Gastroesophageal sphincter (tissue), 4 donors: Measurements from ENCODE around the gene CTRL. TPM values are rescaled to one million over a fixed set of nuclear protein-coding genes. Genes with fewer than 3 reads are reported as not detected.

Source experiments
- ATAC-seq: fragments of 150-250 bp; one replicate; pipeline ENCODE4 v1.9.1; 2016; ENCODE audit warnings: mild to moderate bottlenecking, moderate library complexity
- H3K27ac ChIP-seq, 4 donors: fragments of 200-600 bp; sonication (generic) in 3 of 4; 1 replicate in 3 of 4; 2 replicates in 1 of 4; pipeline ENCODE4 v1.5.1; 2016 to 2019
- H3K27me3 ChIP-seq: fragments of 200-600 bp; sonication (generic); one replicate; pipeline ENCODE4 v1.5.1; 2019
- H3K36me3 ChIP-seq, 2 donors: fragments of 200-600 bp; sonication (generic); one replicate each; pipeline ENCODE4 v1.5.1; 2019; ENCODE audit warnings: control low read depth in 1 of 2
- H3K4me1 ChIP-seq, 3 donors: fragments of 200-600 bp; sonication (generic); 1 replicate in 2 of 3; 2 replicates in 1 of 3; pipeline ENCODE4 v1.5.1; 2016 to 2019; ENCODE audit warnings: control low read depth in 2 of 3
- H3K4me3 ChIP-seq, 2 donors: fragments of 200-600 bp; sonication (generic); one replicate each; pipeline ENCODE4 v1.5.1; 2019; ENCODE audit warnings: mild to moderate bottlenecking in 1 of 2, moderate library complexity in 1 of 2
- H3K9me3 ChIP-seq, 3 donors: fragments of 200-600 bp; sonication (generic); one replicate each; pipeline ENCODE4 v1.5.1; 2017 to 2019; ENCODE audit warnings: control low read depth in 2 of 3
- CTCF ChIP-seq, 4 experiments: fragments of 200-600 bp in 2 of 4; fragments of 450-650 bp in 2 of 4; sonication (generic) in 1 of 4; IDR thresholded peaks; one replicate each; pipeline ENCODE4 v1.5.1; 2017 to 2019; ENCODE audit warnings: antibody characterized with exemption in 4 of 4, mild to moderate bottlenecking in 2 of 4, moderate library complexity in 2 of 4
- EP300 ChIP-seq: sonication (generic); formaldehyde crosslinking; IDR thresholded peaks from one replicate; pipeline ENCODE4 v1.6.1; 2017; ENCODE audit warnings: antibody characterized with exemption, mild to moderate bottlenecking
- POLR2A ChIP-seq, 2 donors: fragments of 450-650 bp; IDR thresholded peaks; one replicate each; pipeline ENCODE4 v1.6.1; 2017; ENCODE audit warnings: antibody characterized with exemption in 2 of 2, mild to moderate bottlenecking in 2 of 2, moderate library complexity in 1 of 2
- POLR2AphosphoS5 ChIP-seq: sonication (generic); formaldehyde crosslinking; IDR thresholded peaks from one replicate; pipeline ENCODE4 v1.6.1; 2017; ENCODE audit warnings: antibody characterized with exemption
- whole genome bisulfite sequencing, 2 donors: methylation state at CpG; one replicate each; pipeline ENCODE4 v1.1.5; 2018; ENCODE audit warnings: low coverage in 1 of 2; 5-methylcytosine and 5-hydroxymethylcytosine counted together
- total RNA-seq, 4 donors: library from RNA; depleted of rRNA; stranded (reverse); fragments of >200 nt; gene quantifications; one replicate each; pipeline ENCODE4 v1.1.0, GENCODE V29; 2016

Gene CTRL
- total RNA-seq, 4 donors from 2014 or later: 1.2 to 5.0 TPM; not detected in 2

GRCh38 chr16:67965668-67966548 is 34.2 kb upstream of the CTRL start:
- ATAC-seq: no peak
- 20 to 23% methylated on average over 2 to 5 of the region's 11 CpGs for WGBS, 2 donors
- peaks cover 0 to 74% (median 48%) of the 10 kb centered on the region in 3 donors for H3K4me1 ChIP-seq
- H3K36me3 ChIP-seq: peaks cover 0 to 27% of the 10 kb centered on the region in 2 donors
- no peaks in the 10 kb centered on the region for H3K27me3 ChIP-seq
- H3K9me3 ChIP-seq: no peaks in the 10 kb centered on the region
- H3K27ac ChIP-seq: peak overlapping the region; percentile 87 to 100 (median 99)
- TF ChIP-seq CTCF (IDR thresholded peaks at IDR 0.05) (no peak), POLR2A (IDR thresholded peaks at IDR 0.05) (no peak), EP300 (no peak), POLR2AphosphoS5 (no peak)
- peak overlapping the region in 1 of 2 donors; percentile 99 for H3K4me3 ChIP-seq

DNA sequence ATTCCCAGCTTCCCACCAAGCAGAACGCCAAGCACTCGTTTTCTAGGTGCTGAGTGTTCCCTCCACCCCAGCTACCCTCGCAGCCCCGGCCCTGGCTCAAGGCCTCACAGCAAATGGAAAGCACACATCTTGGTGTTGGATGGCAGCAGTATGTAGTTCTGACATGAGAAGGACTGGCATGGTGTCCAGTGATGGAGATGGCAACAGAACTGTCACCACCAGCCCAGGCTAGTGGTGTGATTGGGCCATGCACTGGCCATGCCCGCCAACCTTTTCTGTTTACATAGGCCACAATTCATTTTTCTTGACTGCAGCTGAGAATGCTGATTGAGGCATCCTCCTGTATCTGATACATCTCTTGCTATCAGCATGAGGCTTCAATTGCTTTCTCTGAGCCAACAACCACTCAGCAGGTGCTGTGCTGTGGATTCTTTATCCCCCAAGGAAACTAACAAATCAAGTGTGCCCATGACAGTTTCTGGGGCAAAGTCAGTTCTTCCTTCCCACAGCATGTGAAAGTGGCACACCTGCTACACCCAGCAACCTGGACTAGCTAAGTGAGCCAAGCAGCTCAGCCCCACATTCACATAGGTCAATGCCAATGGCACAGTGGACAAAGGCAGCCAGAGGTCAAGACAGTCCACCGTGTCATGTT is 32.9 kb upstream of the CTRL start:
- Histone ChIP-seq H3K27ac (peak overlapping the region in 3 of 4 donors; percentile 98 to 100 (median 100)), H3K4me3 (no peak overlapping the region), H3K4me1 (peaks cover 0 to 85% (median 55%) of the 10 kb centered on the region in 3 donors), H3K27me3 (no peaks in the 10 kb centered on the region), H3K9me3 (no peaks in the 10 kb centered on the region), H3K36me3 (peaks cover 0 to 40% of the 10 kb centered on the region in 2 donors)
- no peak for TF ChIP-seq POLR2A (IDR thresholded peaks at IDR 0.05)
- TF ChIP-seq EP300: no peak
- no peak for TF ChIP-seq POLR2AphosphoS5
- no peak for TF ChIP-seq CTCF (IDR thresholded peaks at IDR 0.05)
- no peak for ATAC-seq
- WGBS, 2 donors: 83 to 100% methylated on average over 1 to 2 of the region's 6 CpGs

DNA sequence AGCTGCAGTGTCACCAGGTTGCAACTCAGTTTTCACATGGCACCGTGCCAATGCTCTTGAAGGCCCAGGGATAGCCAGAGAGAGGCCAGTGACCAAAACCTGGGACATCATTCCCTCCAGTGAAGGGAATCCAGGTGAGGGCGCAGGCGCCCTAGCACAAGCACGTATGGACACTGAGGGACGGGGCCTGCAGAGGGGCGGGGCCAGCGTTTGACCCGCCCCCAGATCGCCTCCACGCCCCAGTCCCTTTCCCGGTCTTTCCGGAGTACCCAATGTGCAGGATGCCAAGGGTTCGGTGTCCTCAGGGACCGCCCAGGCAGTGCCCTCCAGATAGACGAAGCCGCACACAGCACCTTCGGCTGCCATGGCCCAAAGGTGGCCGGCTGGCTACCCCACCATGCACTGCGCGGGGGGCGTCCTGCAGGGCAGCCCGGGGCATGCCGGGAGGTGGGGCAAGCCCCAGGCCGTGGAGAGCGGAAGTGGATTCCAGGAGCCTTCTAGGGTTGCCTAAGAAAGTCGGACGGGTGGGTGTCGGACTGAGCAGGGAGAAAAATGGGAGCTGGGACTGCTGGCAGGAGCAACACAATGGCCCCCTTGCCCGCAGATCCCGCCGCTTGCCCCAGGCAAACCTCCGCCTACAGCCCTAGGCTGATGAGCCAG is 32.1 kb upstream of the CTRL start:
- no peak for TF ChIP-seq POLR2AphosphoS5
- TF ChIP-seq CTCF (IDR thresholded peaks at IDR 0.05): no peak
- no peak for TF ChIP-seq EP300
- TF ChIP-seq POLR2A (IDR thresholded peaks at IDR 0.05): no peak
- peak overlapping the region in 3 of 4 donors; percentile 98 to 100 (median 100) for H3K27ac ChIP-seq
- ATAC-seq: no peak
- no peaks in the 10 kb centered on the region for H3K27me3 ChIP-seq
- H3K9me3 ChIP-seq: no peaks in the 10 kb centered on the region
- 10 to 68% methylated on average over 2 to 8 of the region's 32 CpGs for WGBS, 2 donors
- H3K36me3 ChIP-seq: peaks cover 0 to 48% of the 10 kb centered on the region in 2 donors
- peaks cover 0 to 88% (median 63%) of the 10 kb centered on the region in 3 donors for H3K4me1 ChIP-seq
- no peak overlapping the region for H3K4me3 ChIP-seq

DNA sequence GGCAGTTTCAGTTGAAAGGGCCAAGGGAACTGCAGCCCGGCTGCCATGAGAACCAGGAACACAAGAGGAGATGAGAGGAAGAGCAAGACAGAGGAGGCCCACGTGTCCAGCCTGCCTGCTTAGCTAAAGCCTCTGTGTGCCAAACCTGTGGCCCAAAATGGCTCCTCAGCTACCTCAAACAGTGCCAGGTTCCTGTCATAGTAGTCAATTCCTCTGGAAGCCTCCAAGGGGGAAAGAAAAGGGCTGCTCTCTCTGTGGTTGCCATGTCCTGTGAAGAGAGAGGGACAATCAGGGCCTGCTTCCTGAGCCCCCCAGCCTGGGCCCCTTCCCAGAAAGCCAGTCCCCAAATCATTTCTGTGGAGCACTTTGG is 31.6 kb upstream of the CTRL start:
- H3K27me3 ChIP-seq: no peaks in the 10 kb centered on the region
- no peak overlapping the region for H3K4me3 ChIP-seq
- peak overlapping the region in 3 of 4 donors; percentile 98 to 100 (median 100) for H3K27ac ChIP-seq
- H3K36me3 ChIP-seq: peaks cover 0 to 53% of the 10 kb centered on the region in 2 donors
- no peak for ATAC-seq
- no peaks in the 10 kb centered on the region for H3K9me3 ChIP-seq
- 52% methylated on average over 2 of the region's 2 CpGs; no CpG with 5 or more reads in 1 of the 2 donors for WGBS, 2 donors
- TF ChIP-seq POLR2AphosphoS5 (no peak), EP300 (no peak), POLR2A (IDR thresholded peaks at IDR 0.05) (no peak), CTCF (IDR thresholded peaks at IDR 0.05) (no peak)
- peaks cover 0 to 94% (median 63%) of the 10 kb centered on the region in 3 donors for H3K4me1 ChIP-seq
